Measurements from ENCODE around the gene GABBR2.

GABBR2 gene

DNA sequence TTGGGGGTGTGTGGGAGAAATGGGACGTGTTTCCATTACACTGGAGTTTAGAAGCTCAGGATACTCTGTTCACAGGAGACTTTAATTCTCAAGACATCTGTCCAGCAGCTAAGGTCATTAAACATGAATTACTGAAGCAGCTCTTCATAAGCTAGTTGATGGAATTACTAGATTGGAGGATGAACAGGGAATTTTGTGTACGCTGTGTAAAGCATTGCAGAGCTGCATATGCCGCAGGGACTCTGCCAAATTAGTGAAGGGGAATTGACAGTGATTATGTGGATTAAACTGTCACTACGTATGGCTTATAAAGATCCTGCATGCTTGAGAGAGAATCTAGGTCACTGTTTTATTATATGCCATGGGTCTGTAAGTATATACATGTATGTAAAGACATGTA lies 275.8 kb downstream of the GABBR2 start:
- TF ChIP-seq FOXM1 (IDR thresholded peaks at IDR 0.05; ENCODE audit: borderline replicate concordance, low read depth), result no peak
- no peak for TF ChIP-seq RAD21 (IDR thresholded peaks at IDR 0.05; ENCODE audit: low read depth)
- no peak for TF ChIP-seq EGR1 (IDR thresholded peaks at IDR 0.05)
- no peak for TF ChIP-seq TAF1 (IDR thresholded peaks at IDR 0.05; ENCODE audit: low read depth)
- TF ChIP-seq, protein P1, sequence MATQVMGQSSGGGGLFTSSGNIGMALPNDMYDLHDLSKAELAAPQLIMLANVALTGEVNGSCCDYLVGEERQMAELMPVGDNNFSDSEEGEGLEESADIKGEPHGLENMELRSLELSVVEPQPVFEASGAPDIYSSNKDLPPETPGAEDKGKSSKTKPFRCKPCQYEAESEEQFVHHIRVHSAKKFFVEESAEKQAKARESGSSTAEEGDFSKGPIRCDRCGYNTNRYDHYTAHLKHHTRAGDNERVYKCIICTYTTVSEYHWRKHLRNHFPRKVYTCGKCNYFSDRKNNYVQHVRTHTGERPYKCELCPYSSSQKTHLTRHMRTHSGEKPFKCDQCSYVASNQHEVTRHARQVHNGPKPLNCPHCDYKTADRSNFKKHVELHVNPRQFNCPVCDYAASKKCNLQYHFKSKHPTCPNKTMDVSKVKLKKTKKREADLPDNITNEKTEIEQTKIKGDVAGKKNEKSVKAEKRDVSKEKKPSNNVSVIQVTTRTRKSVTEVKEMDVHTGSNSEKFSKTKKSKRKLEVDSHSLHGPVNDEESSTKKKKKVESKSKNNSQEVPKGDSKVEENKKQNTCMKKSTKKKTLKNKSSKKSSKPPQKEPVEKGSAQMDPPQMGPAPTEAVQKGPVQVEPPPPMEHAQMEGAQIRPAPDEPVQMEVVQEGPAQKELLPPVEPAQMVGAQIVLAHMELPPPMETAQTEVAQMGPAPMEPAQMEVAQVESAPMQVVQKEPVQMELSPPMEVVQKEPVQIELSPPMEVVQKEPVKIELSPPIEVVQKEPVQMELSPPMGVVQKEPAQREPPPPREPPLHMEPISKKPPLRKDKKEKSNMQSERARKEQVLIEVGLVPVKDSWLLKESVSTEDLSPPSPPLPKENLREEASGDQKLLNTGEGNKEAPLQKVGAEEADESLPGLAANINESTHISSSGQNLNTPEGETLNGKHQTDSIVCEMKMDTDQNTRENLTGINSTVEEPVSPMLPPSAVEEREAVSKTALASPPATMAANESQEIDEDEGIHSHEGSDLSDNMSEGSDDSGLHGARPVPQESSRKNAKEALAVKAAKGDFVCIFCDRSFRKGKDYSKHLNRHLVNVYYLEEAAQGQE (IDR thresholded peaks at IDR 0.05; ENCODE audit: low read depth), result no peak
- TF ChIP-seq, protein P2, sequence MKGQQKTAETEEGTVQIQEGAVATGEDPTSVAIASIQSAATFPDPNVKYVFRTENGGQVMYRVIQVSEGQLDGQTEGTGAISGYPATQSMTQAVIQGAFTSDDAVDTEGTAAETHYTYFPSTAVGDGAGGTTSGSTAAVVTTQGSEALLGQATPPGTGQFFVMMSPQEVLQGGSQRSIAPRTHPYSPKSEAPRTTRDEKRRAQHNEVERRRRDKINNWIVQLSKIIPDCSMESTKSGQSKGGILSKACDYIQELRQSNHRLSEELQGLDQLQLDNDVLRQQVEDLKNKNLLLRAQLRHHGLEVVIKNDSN (IDR thresholded peaks at IDR 0.05), result no peak
- TF ChIP-seq ZBTB7A (IDR thresholded peaks at IDR 0.05; ENCODE audit: low read depth), result no peak
- no peak for TF ChIP-seq EP300 (IDR thresholded peaks at IDR 0.05; ENCODE audit: borderline replicate concordance)
- TF ChIP-seq TEAD4 (IDR thresholded peaks at IDR 0.05), result no peak

DNA sequence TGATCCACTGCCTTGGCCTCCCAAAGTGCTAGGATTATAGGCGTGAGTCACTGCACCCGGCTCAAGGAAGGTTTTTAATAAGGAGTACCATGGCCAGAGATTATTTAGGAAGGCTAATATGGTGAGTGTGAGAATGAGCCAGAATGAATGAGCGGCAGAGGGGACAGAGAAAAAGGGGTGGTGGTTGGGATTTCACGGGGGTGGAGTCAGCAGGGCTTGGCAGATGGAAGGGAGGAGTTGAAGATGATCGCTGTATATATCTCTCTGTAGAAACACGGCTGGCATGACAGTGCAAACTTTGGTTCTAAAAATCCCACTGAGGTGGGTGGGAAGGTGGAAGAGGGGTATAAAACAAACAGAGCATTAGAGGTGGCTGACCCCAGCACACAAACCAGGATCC lies 276.6 kb downstream of the GABBR2 start:
- TF ChIP-seq ZBTB7A (IDR thresholded peaks at IDR 0.05; ENCODE audit: low read depth) (no peak), RAD21 (IDR thresholded peaks at IDR 0.05; ENCODE audit: low read depth) (no peak), EGR1 (IDR thresholded peaks at IDR 0.05) (no peak), NFIC (IDR thresholded peaks at IDR 0.05) (no peak), FOXM1 (IDR thresholded peaks at IDR 0.05; ENCODE audit: borderline replicate concordance, low read depth) (no peak), TEAD4 (IDR thresholded peaks at IDR 0.05) (no peak), TAF1 (IDR thresholded peaks at IDR 0.05; ENCODE audit: low read depth) (no peak), TCF12 (IDR thresholded peaks at IDR 0.05; ENCODE audit: low read depth) (no peak)
- TF ChIP-seq, protein P2 (IDR thresholded peaks at IDR 0.05), result no peak
- TF ChIP-seq, protein P1 (IDR thresholded peaks at IDR 0.05; ENCODE audit: low read depth), result no peak

DNA sequence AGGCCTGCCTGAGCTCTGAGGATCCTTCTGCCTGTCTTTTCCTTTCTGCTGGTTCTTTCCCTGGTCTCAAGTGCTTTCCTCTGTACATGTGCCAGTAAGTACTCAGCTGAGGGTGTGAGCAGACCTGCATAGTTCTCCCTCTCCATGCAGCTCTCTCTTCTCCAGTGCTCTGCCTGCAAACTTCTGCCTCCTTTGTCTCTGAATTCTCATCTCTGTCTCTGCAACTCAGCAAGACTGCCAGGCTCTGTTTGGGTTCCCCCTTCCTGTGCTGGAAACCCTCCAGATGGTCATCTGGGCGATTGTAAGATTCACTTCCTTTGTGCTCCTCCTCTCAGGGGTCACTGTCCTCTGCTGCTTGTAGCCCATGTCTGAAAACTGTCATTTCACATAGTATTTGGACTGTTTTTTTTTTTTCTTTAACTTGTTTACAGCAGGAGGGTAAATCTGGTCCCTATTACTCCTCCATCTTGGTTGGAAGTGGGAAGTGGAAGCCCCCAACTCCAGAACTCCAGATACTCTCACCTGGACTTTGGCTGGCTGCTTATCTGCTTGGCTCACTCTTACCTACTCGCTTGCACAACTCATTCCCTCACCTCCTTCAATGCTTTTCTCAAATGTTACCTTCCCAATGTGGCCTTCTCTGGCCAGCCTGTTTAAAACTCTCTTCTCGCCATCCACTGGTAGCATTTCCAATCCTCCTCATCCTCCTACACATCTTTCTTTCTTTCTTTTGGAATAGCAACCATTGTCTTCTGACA lies 278.0 kb downstream of the GABBR2 start:
- no peak for TF ChIP-seq NFIC (IDR thresholded peaks at IDR 0.05)
- no peak for TF ChIP-seq YY1 (IDR thresholded peaks at IDR 0.05; ENCODE audit: low read depth)
- TF ChIP-seq, protein P3, sequence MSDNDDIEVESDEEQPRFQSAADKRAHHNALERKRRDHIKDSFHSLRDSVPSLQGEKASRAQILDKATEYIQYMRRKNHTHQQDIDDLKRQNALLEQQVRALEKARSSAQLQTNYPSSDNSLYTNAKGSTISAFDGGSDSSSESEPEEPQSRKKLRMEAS (IDR thresholded peaks at IDR 0.05), result no peak
- TF ChIP-seq RAD21 (IDR thresholded peaks at IDR 0.05; ENCODE audit: low read depth), result no peak

DNA sequence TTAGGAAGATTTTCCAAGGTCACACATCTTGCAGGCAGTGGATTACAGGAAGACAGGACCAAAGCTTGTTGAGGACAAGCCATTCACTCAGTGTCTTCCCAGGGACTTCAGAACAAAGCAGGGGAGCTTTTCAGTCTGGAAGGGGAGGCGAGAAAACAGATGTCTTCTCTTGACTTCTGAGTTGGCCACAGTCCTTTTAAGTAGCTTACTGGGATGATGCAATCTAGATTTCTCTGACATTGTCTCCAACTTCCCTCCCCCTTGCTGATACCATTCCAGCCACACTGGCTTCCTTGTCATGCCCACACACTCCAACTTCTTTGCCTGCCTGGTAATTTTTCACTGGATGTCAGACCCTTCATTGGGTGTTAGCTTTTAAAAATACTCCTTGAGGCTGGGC lies 279.1 kb downstream of the GABBR2 start:
- TF ChIP-seq CEBPB (IDR thresholded peaks at IDR 0.05), result no peak
- TF ChIP-seq ZBTB7A (IDR thresholded peaks at IDR 0.05; ENCODE audit: low read depth), result no peak
- TF ChIP-seq TCF12 (IDR thresholded peaks at IDR 0.05; ENCODE audit: low read depth), result no peak
- TF ChIP-seq YY1 (IDR thresholded peaks at IDR 0.05; ENCODE audit: low read depth), result no peak
- TF ChIP-seq, protein P3 (IDR thresholded peaks at IDR 0.05), result no peak
- no peak for TF ChIP-seq TAF1 (IDR thresholded peaks at IDR 0.05; ENCODE audit: low read depth)
- no peak for TF ChIP-seq EP300 (IDR thresholded peaks at IDR 0.05; ENCODE audit: borderline replicate concordance)
- no peak for TF ChIP-seq EGR1 (IDR thresholded peaks at IDR 0.05)
- TF ChIP-seq, protein P1 (IDR thresholded peaks at IDR 0.05; ENCODE audit: low read depth), result no peak
- TF ChIP-seq, protein P2 (IDR thresholded peaks at IDR 0.05), result no peak
- TF ChIP-seq NFIC (IDR thresholded peaks at IDR 0.05), result no peak
- no peak for TF ChIP-seq FOXM1 (IDR thresholded peaks at IDR 0.05; ENCODE audit: borderline replicate concordance, low read depth)
- TF ChIP-seq CREB1 (IDR thresholded peaks at IDR 0.05; ENCODE audit: low read depth), result no peak
- TF ChIP-seq RAD21 (IDR thresholded peaks at IDR 0.05; ENCODE audit: low read depth), result no peak
- no peak for TF ChIP-seq TEAD4 (IDR thresholded peaks at IDR 0.05)
